Hepatocyte (in vitro differentiated cells): Measurements from ENCODE around the gene TRPM5.

Experiments used
- EZH2 ChIP-seq: fragments of 200-600 bp; sonication (generic); IDR thresholded peaks from 2 replicates; pipeline ENCODE4 v1.6.1; 2016; ENCODE audit warnings: antibody characterized with exemption, mild to moderate bottlenecking, borderline replicate concordance
- EZH2phosphoT487 ChIP-seq: fragments of 200-600 bp; sonication (generic); IDR thresholded peaks from one replicate; pipeline ENCODE4 v1.6.1; 2018; ENCODE audit warnings: antibody characterized with exemption, mild to moderate bottlenecking, low read depth, moderate library complexity; ENCODE audit not compliant: unreplicated experiment, severe bottlenecking
- TF ChIP-seq, protein P1 (sequence below): fragments of 200-600 bp; sonication (generic); IDR thresholded peaks from 2 replicates; pipeline ENCODE4 v1.5.1; 2016; ENCODE audit warnings: antibody characterized with exemption, mild to moderate bottlenecking; ENCODE audit not compliant: poor library complexity

DNA sequence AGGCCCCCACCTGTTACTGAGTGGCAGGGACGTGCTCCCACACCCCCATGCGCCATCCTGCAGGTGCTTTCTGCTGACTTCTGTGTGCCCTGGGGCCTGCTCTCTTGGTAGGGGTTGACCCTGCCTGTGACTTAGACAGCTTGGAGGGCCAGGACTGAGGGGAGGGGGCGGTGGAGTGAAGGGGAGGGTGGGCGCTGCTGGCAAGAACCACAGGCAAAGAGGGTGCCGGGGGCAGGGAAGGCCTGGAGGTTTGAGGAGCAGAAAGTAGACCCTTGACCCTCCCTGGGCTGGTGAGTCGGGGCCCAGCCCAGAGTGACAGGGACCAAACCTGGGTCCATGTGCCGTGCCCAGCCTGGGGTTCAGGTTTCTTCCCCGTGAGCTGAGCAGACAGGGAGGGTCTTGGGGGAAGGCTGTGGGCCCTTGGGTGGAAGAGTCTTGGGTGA lies 18.2 kb upstream of the TRPM5 start:
- TF ChIP-seq, protein P1, sequence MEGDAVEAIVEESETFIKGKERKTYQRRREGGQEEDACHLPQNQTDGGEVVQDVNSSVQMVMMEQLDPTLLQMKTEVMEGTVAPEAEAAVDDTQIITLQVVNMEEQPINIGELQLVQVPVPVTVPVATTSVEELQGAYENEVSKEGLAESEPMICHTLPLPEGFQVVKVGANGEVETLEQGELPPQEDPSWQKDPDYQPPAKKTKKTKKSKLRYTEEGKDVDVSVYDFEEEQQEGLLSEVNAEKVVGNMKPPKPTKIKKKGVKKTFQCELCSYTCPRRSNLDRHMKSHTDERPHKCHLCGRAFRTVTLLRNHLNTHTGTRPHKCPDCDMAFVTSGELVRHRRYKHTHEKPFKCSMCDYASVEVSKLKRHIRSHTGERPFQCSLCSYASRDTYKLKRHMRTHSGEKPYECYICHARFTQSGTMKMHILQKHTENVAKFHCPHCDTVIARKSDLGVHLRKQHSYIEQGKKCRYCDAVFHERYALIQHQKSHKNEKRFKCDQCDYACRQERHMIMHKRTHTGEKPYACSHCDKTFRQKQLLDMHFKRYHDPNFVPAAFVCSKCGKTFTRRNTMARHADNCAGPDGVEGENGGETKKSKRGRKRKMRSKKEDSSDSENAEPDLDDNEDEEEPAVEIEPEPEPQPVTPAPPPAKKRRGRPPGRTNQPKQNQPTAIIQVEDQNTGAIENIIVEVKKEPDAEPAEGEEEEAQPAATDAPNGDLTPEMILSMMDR, result no peak
- TF ChIP-seq EZH2 (no peak), EZH2phosphoT487 (no peak)
